ENCODE measurements around the gene CRK. TPM values are rescaled to one million over a fixed set of nuclear protein-coding genes. Genes with fewer than 3 reads are reported as not detected.

The CRK gene
- total RNA-seq, 1 experiment from 2014 or later, result 57.9 TPM

- H3K36me3 ChIP-seq (ENCODE audit: low read depth), result no peaks in the 10 kb centered on the region
- peaks cover 42% of the 10 kb centered on the region for H3F3A ChIP-seq (ENCODE audit: insufficient read depth, low read depth)
- H3K79me2 ChIP-seq (ENCODE audit: low read depth), result no peaks in the 10 kb centered on the region
- CTCF ChIA-PET, result interaction anchor here (1.1 to 1.3 kb wide), 2 partner anchors 47 kb away, joined by 6 read pairs; no protein-coding TSS in a partner anchor
- H3K9me2 ChIP-seq (ENCODE audit: insufficient read depth), result no peaks in the 10 kb centered on the region
- POLR2A ChIA-PET (ENCODE audit: unreplicated experiment), result no interaction called here
- H3K4me3 ChIP-seq, result no peak overlapping the region
- H3K4me2 ChIP-seq, result peak overlapping the region; percentile 18; the same call in 1 of the 2 replicates
- peaks cover 14% of the 10 kb centered on the region for H3K4me1 ChIP-seq (replicated peaks; ENCODE audit: insufficient read depth)
- BruUV-seq (replicated peaks), result no TSS peak
- peaks cover 8% of the 10 kb centered on the region; the same call in 1 of the 2 replicates for H4K20me1 ChIP-seq (ENCODE audit: insufficient read depth)
- intact Hi-C loops (cut with micrococcal nuclease; ENCODE audit: unreplicated experiment), result loop anchor here (2.0 kb wide), 1 partner anchor 44 kb away; the partner anchor contains the start of gene CRK
- no peaks in the 10 kb centered on the region for H3K9me3 ChIP-seq (ENCODE audit: insufficient read depth, low read depth)
- TF ChIP-seq CTCF (conservative IDR thresholded peaks at IDR 0.05), result no peak
- no peak for TF ChIP-seq EZH2 (IDR thresholded peaks at IDR 0.05; ENCODE audit: low read depth)
- no peak overlapping the region for H3K27ac ChIP-seq
- DNase-seq, result peak in 1 of 2 experiments; percentile 46
- no peaks in the 10 kb centered on the region for H3K27me3 ChIP-seq (ENCODE audit: insufficient read depth, low read depth)
- no peak overlapping the region for H2AFZ ChIP-seq
Observed at GRCh38 chr17:1412185-1413110, 43.6 kb downstream of the CRK start.

- intact Hi-C loops (cut with micrococcal nuclease; ENCODE audit: unreplicated experiment), result no loop called here
- Histone ChIP-seq H3K4me1 (replicated peaks; ENCODE audit: insufficient read depth) (peaks cover 13% of the 10 kb centered on the region), H3K27me3 (ENCODE audit: insufficient read depth, low read depth) (no peaks in the 10 kb centered on the region), H3K4me3 (no peak overlapping the region), H3K36me3 (ENCODE audit: low read depth) (peaks cover 12% of the 10 kb centered on the region), H4K20me1 (ENCODE audit: insufficient read depth) (peaks cover 21% of the 10 kb centered on the region), H3K4me2 (no peak overlapping the region), H2AFZ (no peak overlapping the region), H3K9me2 (ENCODE audit: insufficient read depth) (no peaks in the 10 kb centered on the region), H3K9me3 (ENCODE audit: insufficient read depth, low read depth) (no peaks in the 10 kb centered on the region), H3F3A (ENCODE audit: insufficient read depth, low read depth) (peaks cover 12% of the 10 kb centered on the region; the same call in 1 of the 2 replicates), H3K27ac (no peak overlapping the region), H3K79me2 (ENCODE audit: low read depth) (peaks cover 28% of the 10 kb centered on the region)
- ChIA-PET CTCF (no interaction called here), POLR2A (ENCODE audit: unreplicated experiment) (interaction anchor here (0.6 to 0.7 kb wide), 2 partner anchors 37 to 60 kb away, joined by 3 to 4 read pairs; no protein-coding TSS in a partner anchor)
- no peak for DNase-seq
- TF ChIP-seq CTCF (conservative IDR thresholded peaks at IDR 0.05) (no peak), EZH2 (IDR thresholded peaks at IDR 0.05; ENCODE audit: low read depth) (no peak)
- no TSS peak for BruUV-seq (replicated peaks)
Observed at GRCh38 chr17:1402262-1402586, 53.8 kb downstream of the CRK start.

- no TSS peak for BruUV-seq (replicated peaks)
- H3K4me2 ChIP-seq, result peak within 1 kb of the TSS; percentile 97
- no peaks in the 10 kb centered on the region for H3K9me2 ChIP-seq (ENCODE audit: insufficient read depth)
- H3K9me3 ChIP-seq (ENCODE audit: insufficient read depth, low read depth), result no peaks in the 10 kb centered on the region
- peak within 1 kb of the TSS; percentile 96 for H3K27ac ChIP-seq
- H3F3A ChIP-seq (ENCODE audit: insufficient read depth, low read depth), result peaks cover 29% of the 10 kb centered on the region; the same call in 1 of the 2 replicates
- peak; percentile 91 to 99 for DNase-seq
- H3K79me2 ChIP-seq (ENCODE audit: low read depth), result peaks cover 52% of the 10 kb centered on the region
- H3K4me3 ChIP-seq, result peak within 1 kb of the TSS; percentile 96
- H2AFZ ChIP-seq, result peak within 1 kb of the TSS; percentile 79
- ChIA-PET POLR2A (ENCODE audit: unreplicated experiment) (interaction anchor here (0.6 to 0.7 kb wide), 6 partner anchors 11 to 200 kb away, joined by 4 to 11 read pairs (median 5); no protein-coding TSS in a partner anchor), CTCF (interaction anchor here (0.7 kb wide), 1 partner anchor 47 kb away, joined by 4 read pairs; no protein-coding TSS in a partner anchor)
- H3K27me3 ChIP-seq (ENCODE audit: insufficient read depth, low read depth), result no peaks in the 10 kb centered on the region
- no peak for TF ChIP-seq CTCF (conservative IDR thresholded peaks at IDR 0.05)
- no peak for TF ChIP-seq EZH2 (IDR thresholded peaks at IDR 0.05; ENCODE audit: low read depth)
- H4K20me1 ChIP-seq (ENCODE audit: insufficient read depth), result peaks cover 44% of the 10 kb centered on the region
- H3K4me1 ChIP-seq (replicated peaks; ENCODE audit: insufficient read depth), result peaks cover 35% of the 10 kb centered on the region
- intact Hi-C loops (cut with micrococcal nuclease; ENCODE audit: unreplicated experiment), result loop anchor here (1.0 to 10.0 kb wide), 2 partner anchors 55 to 132 kb away; partner anchors contain the start of gene CRK
- peaks cover 29% of the 10 kb centered on the region for H3K36me3 ChIP-seq (ENCODE audit: low read depth)
Observed at GRCh38 chr17:1399679-1400512, 56.1 kb downstream of the CRK start, which contains the start of gene YWHAE. TSS of gene YWHAE (minus strand) at chr17:1400222. CDS start at chr17:1400110, 112 bp downstream.
